Activated CD8-positive, alpha-beta T cell treated with anti-CD3 and anti-CD28 coated beads for 36 hours (primary cell): Measurements from ENCODE around the gene NFKB1. TPM values are rescaled to one million over a fixed set of nuclear protein-coding genes. Genes with fewer than 3 reads are reported as not detected.

Experiments used
- ATAC-seq: fragments of 200-7000 bp; cut with Tn5 transposase; one replicate; pipeline ENCODE4 v1.10.0; 2021; ENCODE audit warnings: mild to moderate bottlenecking, moderate library complexity
- CTCF ChIA-PET: fragments of 350-600 bp; sonication (Branson Sonifier 250); formaldehyde crosslinking; loops from one replicate; lab custom pipeline; 2021; ENCODE audit warnings: antibody characterized with exemption; lab: Charles Lee
- POLR2A ChIA-PET: fragments of 350-600 bp; sonication (Branson Sonifier 250); formaldehyde crosslinking; loops from one replicate; lab custom pipeline; 2021; ENCODE audit warnings: antibody characterized with exemption; lab: Charles Lee
- DNase-seq: peaks from one replicate; pipeline ENCODE4 v3.0.0-alpha.2; 2020
- H3K27ac Mint-ChIP-seq: one replicate; pipeline ENCODE4 v1.8.0; 2021; ENCODE audit warnings: mild to moderate bottlenecking, mixed read lengths
- H3K27me3 Mint-ChIP-seq: one replicate; pipeline ENCODE4 v1.8.0; 2021; ENCODE audit warnings: mixed read lengths
- H3K36me3 Mint-ChIP-seq: one replicate; pipeline ENCODE4 v1.8.0; 2021; ENCODE audit warnings: low read depth, mixed read lengths
- H3K4me1 Mint-ChIP-seq: one replicate; pipeline ENCODE4 v1.8.0; 2021; ENCODE audit warnings: low read depth, mixed read lengths
- H3K4me3 Mint-ChIP-seq: one replicate; pipeline ENCODE4 v1.8.0; 2021; ENCODE audit warnings: mild to moderate bottlenecking, moderate library complexity, mixed read lengths
- H3K9me3 Mint-ChIP-seq: one replicate; pipeline ENCODE4 v1.8.0; 2021; ENCODE audit warnings: mixed read lengths
- CTCF ChIP-seq: fragments of 200-600 bp; IDR thresholded peaks from one replicate; pipeline ENCODE4 v1.8.0; 2022; ENCODE audit warnings: antibody characterized with exemption, mild to moderate bottlenecking
- intact Hi-C: fragments of 100-400 bp; cut with micrococcal nuclease; formaldehyde crosslinking; loops from one replicate; pipeline ENCODE4 v1.10.0; 2022
- total RNA-seq, 2 experiments: library from RNA; stranded (reverse); gene quantifications; one replicate each; pipeline ENCODE4 v1.2.3, GENCODE V29; 2021

Gene NFKB1
- total RNA-seq, 2 experiments from 2014 or later: 224 to 230 TPM

DNA sequence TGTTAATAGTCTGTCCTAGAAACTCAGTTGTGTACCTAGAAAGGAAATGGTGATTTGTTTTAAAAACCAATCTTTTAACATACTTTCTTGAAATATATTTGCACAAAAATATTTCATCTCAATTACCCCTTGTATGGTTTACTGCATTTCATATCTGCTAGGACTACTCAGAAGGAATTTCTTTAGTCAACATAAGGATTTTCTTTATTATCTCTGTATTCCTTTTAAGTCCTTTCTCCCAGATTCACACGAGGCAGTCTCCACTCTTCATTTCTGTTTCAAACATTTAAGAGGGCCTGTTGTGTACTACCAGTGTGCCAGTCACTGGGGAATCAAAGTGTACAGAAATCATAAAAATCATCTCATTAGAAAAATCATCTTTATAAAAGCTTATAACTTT is 28.8 kb downstream of the NFKB1 start:
- H3K4me3 Mint-ChIP-seq: no peak overlapping the region
- H3K4me1 Mint-ChIP-seq: peaks cover 84% of the 10 kb centered on the region
- H3K36me3 Mint-ChIP-seq: peaks cover 57% of the 10 kb centered on the region
- no peaks in the 10 kb centered on the region for H3K9me3 Mint-ChIP-seq
- ATAC-seq (no peak), DNase-seq (no peak)
- no peaks in the 10 kb centered on the region for H3K27me3 Mint-ChIP-seq
- intact Hi-C loops: loop anchor here (5.0 kb wide), 1 partner anchor 57 kb away; no protein-coding TSS in a partner anchor
- POLR2A ChIA-PET: interaction anchor here (2.6 kb wide), 1 partner anchor 11 kb away, joined by 10 read pairs; no protein-coding TSS in a partner anchor
- H3K27ac Mint-ChIP-seq: peak overlapping the region; percentile 76
- TF ChIP-seq CTCF: no peak
- CTCF ChIA-PET: interaction anchor here (1.0 to 2.1 kb wide), 3 partner anchors 15 to 30 kb away, joined by 3 to 10 read pairs (median 8); no protein-coding TSS in a partner anchor

- no peaks in the 10 kb centered on the region for H3K9me3 Mint-ChIP-seq
- ChIA-PET POLR2A (interaction anchor here (0.7 kb wide), 1 partner anchor 29 kb away, joined by 4 read pairs; the partner anchor contains the start of gene NFKB1), CTCF (interaction anchor here (1.0 kb wide), 1 partner anchor 19 kb away, joined by 3 read pairs; no protein-coding TSS in a partner anchor)
- H3K36me3 Mint-ChIP-seq: peaks cover 53% of the 10 kb centered on the region
- intact Hi-C loops: no loop called here
- DNase-seq (no peak), ATAC-seq (no peak)
- TF ChIP-seq CTCF: no peak
- no peak overlapping the region for H3K4me3 Mint-ChIP-seq
- H3K27ac Mint-ChIP-seq: peak overlapping the region; percentile 76
- H3K27me3 Mint-ChIP-seq: no peaks in the 10 kb centered on the region
- H3K4me1 Mint-ChIP-seq: peaks cover 85% of the 10 kb centered on the region
Measured at GRCh38 chr4:102530986-102531385, 29.8 kb downstream of the NFKB1 start.

DNA sequence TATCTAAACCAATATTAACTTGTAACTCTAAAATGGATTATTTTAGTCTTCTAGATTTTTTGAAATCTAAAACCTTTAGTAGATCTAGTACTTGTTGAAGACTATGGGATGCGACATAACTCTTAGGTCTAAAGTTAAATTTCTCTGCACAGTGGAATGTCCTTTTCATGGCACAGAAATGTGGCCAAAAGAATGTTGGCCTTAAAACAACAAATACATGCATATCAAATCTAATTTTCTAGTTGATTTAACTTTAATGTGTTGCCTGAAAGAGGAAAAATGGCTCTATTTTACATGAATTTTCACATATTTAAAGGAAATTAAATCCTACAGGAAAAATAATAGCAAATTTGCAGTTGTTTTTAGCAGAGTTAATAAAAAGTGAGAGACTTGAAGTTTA is 30.3 kb downstream of the NFKB1 start:
- Mint-ChIP-seq H3K9me3 (no peaks in the 10 kb centered on the region), H3K36me3 (peaks cover 55% of the 10 kb centered on the region), H3K27me3 (no peaks in the 10 kb centered on the region), H3K27ac (no peak overlapping the region), H3K4me1 (peaks cover 83% of the 10 kb centered on the region), H3K4me3 (no peak overlapping the region)
- no peak for ATAC-seq
- no peak for DNase-seq
- intact Hi-C loops: no loop called here
- no peak for TF ChIP-seq CTCF
- ChIA-PET CTCF (no interaction called here), POLR2A (interaction anchor here (0.7 kb wide), 1 partner anchor 30 kb away, joined by 4 read pairs; the partner anchor contains the start of gene NFKB1)

- no peaks in the 10 kb centered on the region for H3K9me3 Mint-ChIP-seq
- ChIA-PET POLR2A (interaction anchor here (1.0 kb wide), 1 partner anchor 21 kb away, joined by 3 read pairs; no protein-coding TSS in a partner anchor), CTCF (interaction anchor here (1.9 kb wide), 1 partner anchor 35 kb away, joined by 4 read pairs; no protein-coding TSS in a partner anchor)
- DNase-seq (no peak), ATAC-seq (no peak)
- H3K27me3 Mint-ChIP-seq: no peaks in the 10 kb centered on the region
- intact Hi-C loops: no loop called here
- TF ChIP-seq CTCF: no peak
- peaks cover 73% of the 10 kb centered on the region for H3K4me1 Mint-ChIP-seq
- H3K36me3 Mint-ChIP-seq: peaks cover 55% of the 10 kb centered on the region
- H3K27ac Mint-ChIP-seq: peak overlapping the region; percentile 50
- no peak overlapping the region for H3K4me3 Mint-ChIP-seq
Measured at GRCh38 chr4:102533348-102533747, 32.2 kb downstream of the NFKB1 start.

DNA sequence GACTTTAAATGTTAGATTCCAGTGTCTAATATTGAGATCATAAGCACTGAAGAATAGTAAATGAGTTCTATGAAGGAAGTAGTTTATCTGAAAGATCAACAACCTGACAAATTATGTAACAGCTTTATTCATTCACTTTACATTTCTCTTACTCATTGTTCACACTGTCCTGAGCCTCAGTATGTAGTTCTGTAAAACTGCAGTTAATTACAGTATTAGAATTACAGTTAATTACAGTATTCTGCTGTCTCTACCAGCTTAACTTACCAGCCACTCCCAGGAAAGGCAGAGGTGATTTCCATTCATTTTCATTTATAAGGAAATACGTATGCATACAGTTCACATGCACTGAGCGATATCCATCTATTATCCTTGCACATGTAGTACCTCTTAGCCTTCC is 32.7 kb downstream of the NFKB1 start:
- TF ChIP-seq CTCF: no peak
- Mint-ChIP-seq H3K27ac (peak overlapping the region; percentile 74), H3K4me1 (peaks cover 68% of the 10 kb centered on the region), H3K36me3 (peaks cover 54% of the 10 kb centered on the region), H3K27me3 (no peaks in the 10 kb centered on the region), H3K4me3 (no peak overlapping the region), H3K9me3 (no peaks in the 10 kb centered on the region)
- intact Hi-C loops: no loop called here
- ChIA-PET CTCF (interaction anchor here (1.9 kb wide), 1 partner anchor 34 kb away, joined by 4 read pairs; no protein-coding TSS in a partner anchor), POLR2A (interaction anchor here (1.0 to 1.7 kb wide), 2 partner anchors 15 to 21 kb away, joined by 3 to 6 read pairs; no protein-coding TSS in a partner anchor)
- DNase-seq: no peak
- peak; percentile 31 for ATAC-seq
